SK-N-SH treated with all-trans-retinoic acid at 6 μM for 48 hours (cell line): Measurements from ENCODE around the gene ANXA5.

ENCODE experiments used
- ARNTL ChIP-seq: fragments of 450-650 bp; formaldehyde crosslinking; IDR thresholded peaks from 2 replicates; pipeline ENCODE4 v1.5.0; 2020; ENCODE audit warnings: low read depth, mild to moderate bottlenecking, moderate library complexity, borderline replicate concordance
- BACH2 ChIP-seq: fragments of 250-450 bp; sonication (Bioruptor Pico); IDR thresholded peaks from 2 replicates; pipeline ENCODE4 v1.9.0; 2021; ENCODE audit warnings: mild to moderate bottlenecking, borderline replicate concordance
- CREB5 ChIP-seq: fragments of 250-450 bp; sonication (Bioruptor Pico); IDR thresholded peaks from 2 replicates; pipeline ENCODE4 v1.5.1; 2020; ENCODE audit warnings: low read depth, mild to moderate bottlenecking, moderate library complexity
- CSRNP3 ChIP-seq: fragments of 250-450 bp; sonication (Bioruptor Pico); IDR thresholded peaks from 2 replicates; pipeline ENCODE4 v1.5.1; 2021; ENCODE audit warnings: mild to moderate bottlenecking, moderate library complexity
- ESRRG ChIP-seq: fragments of 250-450 bp; sonication (Bioruptor Pico); IDR thresholded peaks from 2 replicates; pipeline ENCODE4 v1.6.1; 2021; ENCODE audit warnings: mild to moderate bottlenecking
- ISL1 ChIP-seq: fragments of 250-450 bp; sonication (Bioruptor Pico); IDR thresholded peaks from 2 replicates; pipeline ENCODE4 v2.1.2; 2022; ENCODE audit warnings: mild to moderate bottlenecking, moderate library complexity
- OSR1 ChIP-seq: fragments of 250-450 bp; sonication (Bioruptor Pico); IDR thresholded peaks from 2 replicates; pipeline ENCODE4 v1.8.0; 2022; ENCODE audit warnings: moderate library complexity, mild to moderate bottlenecking, inconsistent platforms
- PATZ1 ChIP-seq: fragments of 250-450 bp; sonication (Bioruptor Pico); IDR thresholded peaks from 2 replicates; pipeline ENCODE4 v1.8.0; 2020; ENCODE audit warnings: mild to moderate bottlenecking, moderate library complexity, borderline replicate concordance
- POU6F1 ChIP-seq: fragments of 250-450 bp; sonication (Bioruptor Pico); IDR thresholded peaks from 2 replicates; pipeline ENCODE4 v1.8.0; 2021; ENCODE audit warnings: low read depth, mild to moderate bottlenecking, moderate library complexity, borderline replicate concordance
- PPARA ChIP-seq: fragments of 250-450 bp; sonication (Bioruptor Pico); IDR thresholded peaks from 2 replicates; pipeline ENCODE4 v1.5.0; 2020; ENCODE audit warnings: mild to moderate bottlenecking, borderline replicate concordance
- RARB ChIP-seq: fragments of 250-450 bp; sonication (Bioruptor Pico); IDR thresholded peaks from 2 replicates; pipeline ENCODE4 v1.8.0; 2021; ENCODE audit warnings: mild to moderate bottlenecking, moderate library complexity
- SNAI2 ChIP-seq: fragments of 250-450 bp; sonication (Bioruptor Pico); IDR thresholded peaks from 2 replicates; pipeline ENCODE4 v1.5.0; 2020; ENCODE audit warnings: mild to moderate bottlenecking, moderate library complexity
- TOX ChIP-seq: fragments of 250-450 bp; sonication (Bioruptor Pico); IDR thresholded peaks from 2 replicates; pipeline ENCODE4 v1.8.0; 2021; ENCODE audit warnings: mild to moderate bottlenecking, moderate library complexity, borderline replicate concordance
- ZFP30 ChIP-seq: fragments of 450-650 bp; formaldehyde crosslinking; IDR thresholded peaks from 2 replicates; pipeline ENCODE4 v1.5.0; 2022; ENCODE audit warnings: mild to moderate bottlenecking, moderate library complexity

GRCh38 chr4:121728066-121728465 is 31.3 kb upstream of the ANXA5 start:
- TF ChIP-seq SNAI2 (CRISPR knock-in tag) (no peak), PPARA (CRISPR knock-in tag) (no peak), ARNTL (CRISPR knock-in tag) (no peak), PATZ1 (CRISPR knock-in tag) (no peak), OSR1 (no peak), ZFP30 (CRISPR knock-in tag) (no peak), CREB5 (CRISPR knock-in tag) (no peak), RARB (CRISPR knock-in tag) (no peak), ESRRG (CRISPR knock-in tag) (no peak), ISL1 (CRISPR knock-in tag) (no peak), POU6F1 (CRISPR knock-in tag) (no peak), TOX (CRISPR knock-in tag) (no peak), BACH2 (CRISPR knock-in tag) (no peak), CSRNP3 (CRISPR knock-in tag) (no peak)
